Activated naive CD8-positive, alpha-beta T cell treated with anti-CD3 and anti-CD28 coated beads, Interleukin-2, amount 50 U/mL, for 24 hours (primary cell): ENCODE results near the gene ATXN1L.
A peak's percentile ranks its signal among the peaks of the same experiment; 100 is the strongest.
"Not testable (repeated sequence)": the region's sequence is repeated elsewhere in the genome, so short reads cannot be mapped to it uniquely, and the experiment has no call there.

Experiments
- ATAC-seq: fragments of 150-1000 bp; cut with Tn5 transposase; one replicate; pipeline ENCODE4 v1.10.0; 2021
- DNase-seq: peaks from one replicate; pipeline ENCODE4 v3.0.0; 2021
- H3K27ac Mint-ChIP-seq: one replicate; pipeline ENCODE4 v1.8.0; 2021; ENCODE audit warnings: mild to moderate bottlenecking, mixed read lengths
- H3K27me3 Mint-ChIP-seq: one replicate; pipeline ENCODE4 v1.8.0; 2021; ENCODE audit warnings: mixed read lengths
- H3K36me3 Mint-ChIP-seq: one replicate; pipeline ENCODE4 v1.8.0; 2021; ENCODE audit warnings: low read depth, mixed read lengths
- H3K4me1 Mint-ChIP-seq: one replicate; pipeline ENCODE4 v1.8.0; 2021; ENCODE audit warnings: mixed read lengths
- H3K4me3 Mint-ChIP-seq: one replicate; pipeline ENCODE4 v1.8.0; 2021; ENCODE audit warnings: mild to moderate bottlenecking, moderate library complexity, mixed read lengths
- H3K9me3 Mint-ChIP-seq: one replicate; pipeline ENCODE4 v1.8.0; 2021; ENCODE audit warnings: mixed read lengths

Gene ATXN1L, protein sequence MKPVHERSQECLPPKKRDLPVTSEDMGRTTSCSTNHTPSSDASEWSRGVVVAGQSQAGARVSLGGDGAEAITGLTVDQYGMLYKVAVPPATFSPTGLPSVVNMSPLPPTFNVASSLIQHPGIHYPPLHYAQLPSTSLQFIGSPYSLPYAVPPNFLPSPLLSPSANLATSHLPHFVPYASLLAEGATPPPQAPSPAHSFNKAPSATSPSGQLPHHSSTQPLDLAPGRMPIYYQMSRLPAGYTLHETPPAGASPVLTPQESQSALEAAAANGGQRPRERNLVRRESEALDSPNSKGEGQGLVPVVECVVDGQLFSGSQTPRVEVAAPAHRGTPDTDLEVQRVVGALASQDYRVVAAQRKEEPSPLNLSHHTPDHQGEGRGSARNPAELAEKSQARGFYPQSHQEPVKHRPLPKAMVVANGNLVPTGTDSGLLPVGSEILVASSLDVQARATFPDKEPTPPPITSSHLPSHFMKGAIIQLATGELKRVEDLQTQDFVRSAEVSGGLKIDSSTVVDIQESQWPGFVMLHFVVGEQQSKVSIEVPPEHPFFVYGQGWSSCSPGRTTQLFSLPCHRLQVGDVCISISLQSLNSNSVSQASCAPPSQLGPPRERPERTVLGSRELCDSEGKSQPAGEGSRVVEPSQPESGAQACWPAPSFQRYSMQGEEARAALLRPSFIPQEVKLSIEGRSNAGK

DNA sequence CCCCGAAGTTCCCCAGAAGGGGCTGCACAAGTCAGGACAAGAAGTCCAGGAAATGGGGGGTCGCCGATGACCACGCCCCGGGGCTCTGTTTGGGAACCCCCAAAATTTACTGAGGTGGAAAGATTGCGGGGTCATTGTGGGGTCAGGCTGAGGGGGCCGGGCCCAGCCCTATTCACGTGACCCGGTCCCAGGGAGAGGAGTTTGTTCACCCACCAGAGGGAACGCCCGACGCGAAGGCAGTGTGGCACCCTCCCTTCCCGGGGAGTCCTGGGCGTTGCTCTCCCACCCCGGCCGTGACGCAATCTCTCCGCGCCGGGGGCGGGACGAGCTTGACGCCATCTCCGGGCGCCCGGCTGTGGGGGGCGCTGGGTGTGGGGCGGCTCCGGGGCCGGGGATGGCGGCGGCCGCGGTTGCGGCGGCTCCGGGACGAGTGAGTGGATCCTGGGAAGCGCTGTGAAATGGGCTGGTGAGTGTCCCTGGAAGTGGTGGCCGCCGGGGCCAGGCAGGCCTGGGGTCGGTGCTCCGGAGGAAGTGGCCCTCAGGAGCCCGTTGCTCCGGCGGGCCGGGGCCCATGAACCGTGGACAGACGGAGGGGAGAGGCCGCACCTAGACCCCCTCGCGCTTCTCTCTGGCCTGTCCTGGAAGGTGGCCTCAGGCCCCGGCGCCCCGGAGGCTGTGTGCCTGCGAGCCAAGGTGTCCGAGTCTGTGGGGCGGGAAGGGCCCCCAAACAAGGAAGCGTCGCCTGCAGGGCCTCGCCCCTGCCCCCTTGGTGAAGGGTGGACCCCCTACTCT is at the start of gene ATXN1L:
TSS of gene ATXN1L (plus strand) at position 338 of the 792 bp plus-strand sequence. CDS start 3,765 bp downstream, outside the sequence.
- H3K4me3 Mint-ChIP-seq: peak within 1 kb of the TSS; percentile 90
- peaks cover 33% of the 10 kb centered on the region for H3K4me1 Mint-ChIP-seq
- DNase-seq: peak; percentile 96
- H3K27ac Mint-ChIP-seq: peak within 1 kb of the TSS; percentile 94
- peaks cover 17% of the 10 kb centered on the region for H3K36me3 Mint-ChIP-seq
- H3K27me3 Mint-ChIP-seq: no peaks in the 10 kb centered on the region
- ATAC-seq: peak; percentile 96
- no peaks in the 10 kb centered on the region for H3K9me3 Mint-ChIP-seq

DNA sequence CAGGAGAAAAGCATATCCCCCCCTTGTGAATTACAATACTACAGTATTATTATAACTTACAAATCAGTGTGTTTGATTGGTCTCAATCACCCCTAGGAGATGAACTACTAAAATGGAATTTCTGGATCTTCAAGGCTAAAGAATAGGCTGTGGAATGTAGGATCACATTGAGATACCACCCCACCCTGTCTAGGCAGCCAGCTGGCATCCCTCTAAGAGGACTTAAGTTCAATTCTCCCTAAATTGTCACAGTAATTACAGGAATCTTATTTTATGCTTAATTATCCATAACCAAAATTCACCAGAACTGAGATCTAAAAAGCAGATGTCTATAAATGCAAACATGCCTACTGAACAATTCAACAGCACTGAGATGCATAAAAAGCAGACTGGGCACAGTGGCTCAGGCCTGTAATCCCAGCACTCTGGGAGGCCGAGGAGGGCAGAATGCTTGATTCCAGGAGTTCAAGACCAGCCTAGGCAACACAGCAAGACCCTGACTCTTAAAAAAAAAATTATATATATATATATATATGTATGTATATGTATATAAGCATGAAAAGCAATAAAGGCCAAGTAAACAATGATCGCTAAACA is 49.2 kb upstream of the ATXN1L start:
- Mint-ChIP-seq H3K4me1 (peaks cover 48% of the 10 kb centered on the region), H3K36me3 (peaks cover 10% of the 10 kb centered on the region), H3K27ac (no peak overlapping the region), H3K9me3 (no peaks in the 10 kb centered on the region), H3K4me3 (no peak overlapping the region), H3K27me3 (no peaks in the 10 kb centered on the region)
- DNase-seq (no peak), ATAC-seq (no peak)

DNA sequence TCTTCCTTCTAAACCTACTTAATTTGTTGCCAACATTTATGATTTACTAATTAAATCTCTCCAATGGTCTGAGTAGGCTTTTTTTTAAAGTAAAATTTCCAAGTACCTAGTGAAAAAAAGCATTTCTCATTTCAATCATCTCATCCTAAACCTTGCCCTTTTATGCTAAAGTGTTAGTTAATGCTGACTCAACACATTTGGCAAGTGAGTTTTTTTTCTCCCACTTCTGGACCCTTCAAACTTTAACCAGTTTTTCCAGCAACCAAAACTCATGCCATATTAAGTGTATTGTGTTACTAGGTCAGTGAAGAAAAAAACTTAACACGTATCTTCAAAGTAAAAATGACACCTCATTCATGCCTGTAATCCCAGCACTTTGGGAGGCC is 42.5 kb upstream of the ATXN1L start:
- Mint-ChIP-seq H3K36me3 (peaks cover 12% of the 10 kb centered on the region), H3K27ac (no peak overlapping the region), H3K9me3 (no peaks in the 10 kb centered on the region), H3K4me1 (peaks cover 28% of the 10 kb centered on the region), H3K4me3 (no peak overlapping the region), H3K27me3 (no peaks in the 10 kb centered on the region)
- DNase-seq (no peak), ATAC-seq (no peak)

DNA sequence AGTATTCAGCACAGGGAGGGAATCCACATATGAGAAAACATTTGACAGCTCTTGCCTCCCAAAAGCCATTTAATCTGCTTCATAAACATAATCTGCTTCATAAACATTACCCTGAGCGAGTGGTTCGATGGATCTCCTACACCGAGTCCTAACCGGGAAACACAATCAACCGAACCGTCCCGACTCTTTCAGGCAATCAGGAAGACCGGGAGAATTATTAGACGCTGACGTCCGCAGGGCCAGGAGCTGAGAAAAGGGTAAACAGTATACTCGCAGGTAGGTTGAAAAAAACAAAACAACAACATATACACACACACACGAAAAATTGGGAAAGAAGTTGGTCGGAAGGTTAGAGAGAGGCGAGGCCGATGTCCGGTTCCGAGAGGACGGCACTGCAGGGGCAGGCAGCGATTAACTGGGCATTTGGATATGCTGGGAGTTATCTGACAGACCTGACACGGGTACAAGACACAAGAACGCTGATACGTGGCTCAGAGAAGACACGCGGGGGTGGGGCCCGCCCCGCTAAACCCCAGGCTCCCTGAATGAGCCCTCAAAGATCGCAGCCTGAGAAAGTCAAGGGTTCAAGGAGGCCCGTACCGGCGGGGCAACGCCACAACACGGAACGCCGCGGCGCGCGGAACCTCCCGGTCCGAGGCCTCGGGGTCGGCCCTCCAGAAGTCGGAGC is 37.7 kb upstream of the ATXN1L start:
- Mint-ChIP-seq H3K36me3 (peaks cover 9% of the 10 kb centered on the region), H3K4me1 (peaks cover 42% of the 10 kb centered on the region), H3K9me3 (no peaks in the 10 kb centered on the region), H3K27me3 (no peaks in the 10 kb centered on the region), H3K4me3 (peak overlapping the region; percentile 94), H3K27ac (peak overlapping the region; percentile 100)
- DNase-seq (peak; percentile 56), ATAC-seq (peak; percentile 41)

DNA sequence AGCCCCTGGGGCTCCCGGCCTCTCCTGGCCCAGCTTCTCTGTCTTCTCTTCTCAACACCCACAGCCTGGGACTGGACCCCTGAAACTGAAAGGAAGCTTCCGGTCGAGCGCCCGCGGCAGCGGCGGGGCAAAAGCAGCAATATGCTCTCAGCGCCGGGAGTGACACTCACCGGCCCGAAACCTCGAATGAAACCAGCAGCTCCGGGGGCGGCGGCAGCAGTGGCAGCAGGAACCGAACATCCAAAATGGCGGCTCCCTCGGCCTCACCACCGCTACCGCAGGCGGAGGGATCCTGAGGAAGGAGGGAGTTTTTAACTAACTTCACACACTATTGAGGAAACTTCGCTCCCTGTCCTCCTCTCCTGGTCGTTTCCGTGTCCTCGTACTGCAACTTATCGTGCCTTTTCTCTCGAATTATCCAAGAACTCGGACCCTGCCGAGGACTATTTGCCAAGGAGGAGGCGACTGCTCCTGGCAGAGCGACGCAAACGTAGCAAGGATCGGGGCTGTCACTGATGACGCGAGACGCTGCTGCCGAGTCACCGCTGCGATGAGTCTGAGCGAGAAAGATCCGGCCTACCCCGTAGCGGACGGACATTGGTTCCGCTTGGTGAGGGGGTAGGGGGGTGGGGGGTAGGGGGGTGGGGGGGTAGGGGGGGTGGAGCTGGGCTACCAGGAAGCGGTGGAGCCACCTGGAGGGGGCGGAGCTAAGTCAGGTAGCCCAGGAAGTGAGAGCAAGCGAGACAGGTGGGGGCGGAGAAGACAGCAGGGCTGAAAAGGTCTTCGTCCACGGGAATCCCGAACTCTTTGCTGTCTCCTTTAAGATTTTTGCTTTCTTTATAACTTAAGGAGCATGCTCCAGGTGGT is 37.0 kb upstream of the ATXN1L start, which contains the start of gene AP1G1:
TSS of gene AP1G1 (minus strand) at position 242 of the 867 bp plus-strand sequence. CDS start 19,355 bp downstream, outside the sequence.
- H3K36me3 Mint-ChIP-seq: peaks cover 5% of the 10 kb centered on the region
- ATAC-seq: peak; percentile 98
- peak within 1 kb of the TSS; percentile 100 for H3K27ac Mint-ChIP-seq
- no peaks in the 10 kb centered on the region for H3K9me3 Mint-ChIP-seq
- DNase-seq: peak; percentile 89
- H3K4me1 Mint-ChIP-seq: peaks cover 37% of the 10 kb centered on the region
- H3K27me3 Mint-ChIP-seq: no peaks in the 10 kb centered on the region
- H3K4me3 Mint-ChIP-seq: peak within 1 kb of the TSS; percentile 94

DNA sequence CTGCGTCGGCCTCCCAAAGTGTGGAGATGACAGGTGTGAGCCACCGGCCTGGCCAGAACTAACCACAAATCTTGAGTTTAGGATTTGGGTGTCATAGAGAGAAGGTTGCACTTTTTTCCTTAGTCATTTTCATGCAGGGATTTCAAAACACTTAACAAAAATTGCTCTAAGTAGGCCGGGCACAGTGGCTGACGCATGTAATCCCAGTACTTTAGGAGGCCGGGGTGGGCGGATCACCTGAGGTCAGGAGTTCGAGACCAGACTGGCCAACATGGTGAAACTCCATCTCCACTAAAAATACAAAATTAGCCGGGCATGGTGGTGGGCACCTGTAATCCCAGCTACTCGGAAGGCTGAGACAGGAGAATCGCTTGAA is 35.6 kb upstream of the ATXN1L start:
- Mint-ChIP-seq H3K4me1 (peaks cover 34% of the 10 kb centered on the region), H3K4me3 (peak overlapping the region; percentile 94)
- not testable (repeated sequence) for H3K9me3 Mint-ChIP-seq, ATAC-seq, DNase-seq, H3K36me3 Mint-ChIP-seq, H3K27ac Mint-ChIP-seq, H3K27me3 Mint-ChIP-seq

DNA sequence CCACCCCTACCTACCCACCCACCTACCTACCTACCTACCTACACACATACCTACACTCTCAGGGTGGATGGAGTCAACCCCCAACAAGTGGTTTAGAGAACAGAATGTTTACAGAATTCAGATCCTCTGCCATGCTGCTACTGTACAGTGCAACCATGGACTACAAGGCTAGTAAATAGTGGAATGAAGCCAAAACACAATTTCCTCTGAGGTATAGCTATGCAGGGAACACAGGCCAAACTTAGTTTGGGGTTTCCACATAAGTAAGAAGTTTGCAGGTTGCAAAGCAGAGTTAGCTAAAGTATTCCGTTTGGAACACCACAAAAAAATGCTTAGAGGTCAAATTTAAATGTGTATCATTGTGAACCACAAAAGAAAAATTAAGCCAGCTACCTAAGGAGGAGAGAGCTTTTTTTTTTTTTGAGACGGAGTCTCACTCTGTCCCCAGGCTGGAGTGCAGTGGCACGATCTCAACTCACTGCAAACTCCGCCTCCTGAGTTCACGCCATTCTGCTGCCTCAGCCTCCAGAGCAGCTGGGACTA is 34.4 kb upstream of the ATXN1L start:
- peaks cover 7% of the 10 kb centered on the region for H3K36me3 Mint-ChIP-seq
- H3K4me1 Mint-ChIP-seq: peaks cover 30% of the 10 kb centered on the region
- H3K9me3 Mint-ChIP-seq: no peaks in the 10 kb centered on the region
- ATAC-seq (no peak), DNase-seq (no peak)
- H3K4me3 Mint-ChIP-seq: no peak overlapping the region
- H3K27ac Mint-ChIP-seq: no peak overlapping the region
- H3K27me3 Mint-ChIP-seq: no peaks in the 10 kb centered on the region

DNA sequence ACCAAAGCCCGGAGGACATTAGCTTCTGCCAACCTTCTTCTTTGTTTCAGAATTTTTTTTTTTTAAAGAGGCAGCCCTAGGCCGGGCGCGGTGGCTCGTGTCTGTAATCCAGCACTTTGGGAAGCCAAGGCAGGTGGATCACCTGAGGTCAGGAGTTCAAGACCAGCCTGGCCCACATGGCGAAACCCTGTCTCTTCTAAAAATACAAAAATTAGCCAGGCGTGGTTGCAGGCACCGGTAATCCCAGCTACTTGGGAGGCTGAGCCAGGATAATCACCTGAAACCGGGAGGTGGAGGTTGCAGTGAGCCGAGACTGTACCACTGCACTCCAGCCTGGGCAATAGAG is 28.6 kb upstream of the ATXN1L start:
- not testable (repeated sequence) for ATAC-seq
- H3K27ac Mint-ChIP-seq: peak overlapping the region; percentile 57

DNA sequence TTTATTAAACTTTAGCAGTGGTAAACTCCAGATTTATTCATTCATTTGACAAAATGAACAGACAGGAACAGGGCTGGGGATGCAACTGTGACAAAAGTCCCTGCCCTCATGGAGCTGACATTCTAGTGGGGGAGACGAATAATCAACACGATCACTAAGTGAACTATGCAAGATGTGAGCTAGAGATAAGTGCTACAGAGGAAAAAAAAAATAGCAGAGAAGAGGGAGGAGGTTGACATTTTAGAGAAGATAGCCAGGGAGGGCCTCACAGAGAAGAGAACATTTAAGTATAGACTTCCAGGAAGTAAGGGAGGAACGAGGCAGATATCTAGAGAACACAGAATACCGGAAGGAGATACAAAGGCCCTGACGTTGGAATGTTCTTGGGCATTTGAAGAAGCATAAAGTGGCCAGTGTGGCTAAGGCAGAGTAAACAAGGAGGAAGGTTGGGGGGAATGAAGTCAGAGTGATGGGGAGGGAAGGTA is 19.2 kb upstream of the ATXN1L start:
- no peaks in the 10 kb centered on the region for H3K27me3 Mint-ChIP-seq
- DNase-seq: no peak
- H3K9me3 Mint-ChIP-seq: no peaks in the 10 kb centered on the region
- H3K4me3 Mint-ChIP-seq: no peak overlapping the region
- H3K4me1 Mint-ChIP-seq: no peaks in the 10 kb centered on the region
- ATAC-seq: no peak
- H3K27ac Mint-ChIP-seq: no peak overlapping the region
- peaks cover 3% of the 10 kb centered on the region for H3K36me3 Mint-ChIP-seq

More for the DNA sequence above, 28.6 kb upstream of the ATXN1L start:
- not testable (repeated sequence) for H3K27me3 Mint-ChIP-seq, DNase-seq, H3K4me3 Mint-ChIP-seq, H3K36me3 Mint-ChIP-seq, H3K9me3 Mint-ChIP-seq
- H3K4me1 Mint-ChIP-seq: peaks cover 14% of the 10 kb centered on the region

DNA sequence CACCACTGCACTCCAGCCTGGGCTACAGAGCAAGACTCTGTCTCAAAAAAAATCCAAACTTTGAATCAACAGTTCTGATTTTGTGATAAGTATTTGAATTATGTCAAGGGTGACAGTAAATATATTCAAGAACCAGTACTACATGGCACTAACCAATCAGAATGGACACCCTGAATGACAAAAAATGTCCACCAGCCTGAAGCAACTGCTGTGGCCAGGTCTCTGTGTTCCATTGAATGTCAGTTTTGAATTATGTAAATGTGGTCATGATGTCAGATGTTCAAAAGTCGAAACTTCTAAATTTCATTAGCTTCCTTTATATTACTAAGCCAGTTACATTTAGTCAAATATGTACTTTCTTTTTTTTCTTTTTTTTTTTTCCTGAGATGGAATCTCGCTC is 15.4 kb upstream of the ATXN1L start:
- no peak overlapping the region for H3K27ac Mint-ChIP-seq
- no peaks in the 10 kb centered on the region for H3K4me1 Mint-ChIP-seq
- no peak for DNase-seq
- no peaks in the 10 kb centered on the region for H3K9me3 Mint-ChIP-seq
- ATAC-seq: no peak
- no peak overlapping the region for H3K4me3 Mint-ChIP-seq
- H3K27me3 Mint-ChIP-seq: no peaks in the 10 kb centered on the region
- peaks cover 3% of the 10 kb centered on the region for H3K36me3 Mint-ChIP-seq

DNA sequence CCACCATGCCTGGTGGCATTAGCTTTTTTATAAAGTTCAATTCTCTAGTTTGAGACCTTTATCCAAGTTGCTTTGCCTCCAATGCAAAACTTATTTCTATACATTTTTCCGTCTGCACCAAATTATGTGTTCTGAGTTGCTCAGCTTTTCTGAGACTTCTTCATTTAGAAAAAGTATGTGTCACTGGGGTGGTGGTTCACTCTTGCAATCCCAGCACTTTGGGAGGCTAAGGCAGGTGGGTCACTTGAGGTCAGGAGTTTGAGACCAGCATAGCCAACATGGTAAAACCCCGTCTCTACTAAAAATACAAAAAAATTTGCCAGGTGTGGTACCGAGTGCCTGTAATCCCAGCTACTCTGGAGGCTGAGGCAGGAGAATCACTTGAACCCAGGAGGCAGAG is 14.1 kb upstream of the ATXN1L start:
- H3K4me1 Mint-ChIP-seq, H3K27ac Mint-ChIP-seq, ATAC-seq, H3K4me3 Mint-ChIP-seq, H3K36me3 Mint-ChIP-seq, H3K9me3 Mint-ChIP-seq, DNase-seq, H3K27me3 Mint-ChIP-seq: not testable (repeated sequence)

DNA sequence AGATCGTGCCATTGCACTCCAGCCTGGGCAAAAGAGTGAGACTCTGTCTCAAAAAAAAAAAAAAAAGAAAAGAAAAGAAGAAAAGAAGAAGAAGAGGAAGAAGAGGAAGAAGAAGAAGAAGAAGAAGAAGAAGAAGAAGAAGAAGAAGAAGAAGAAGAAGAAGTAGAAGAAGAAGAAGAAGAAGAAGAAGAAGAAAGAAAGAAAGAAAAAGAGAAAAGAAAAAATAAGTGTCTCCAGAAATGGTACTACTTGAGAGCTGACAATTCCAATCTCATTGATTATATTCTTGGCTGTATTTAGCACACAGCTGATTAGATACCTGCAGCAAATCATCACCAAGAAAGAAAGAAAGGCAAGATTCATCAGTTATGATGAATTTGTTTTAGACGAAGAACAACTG is 13.7 kb upstream of the ATXN1L start:
- H3K4me3 Mint-ChIP-seq, ATAC-seq, DNase-seq, H3K4me1 Mint-ChIP-seq, H3K27me3 Mint-ChIP-seq, H3K27ac Mint-ChIP-seq, H3K9me3 Mint-ChIP-seq, H3K36me3 Mint-ChIP-seq: not testable (repeated sequence)

DNA sequence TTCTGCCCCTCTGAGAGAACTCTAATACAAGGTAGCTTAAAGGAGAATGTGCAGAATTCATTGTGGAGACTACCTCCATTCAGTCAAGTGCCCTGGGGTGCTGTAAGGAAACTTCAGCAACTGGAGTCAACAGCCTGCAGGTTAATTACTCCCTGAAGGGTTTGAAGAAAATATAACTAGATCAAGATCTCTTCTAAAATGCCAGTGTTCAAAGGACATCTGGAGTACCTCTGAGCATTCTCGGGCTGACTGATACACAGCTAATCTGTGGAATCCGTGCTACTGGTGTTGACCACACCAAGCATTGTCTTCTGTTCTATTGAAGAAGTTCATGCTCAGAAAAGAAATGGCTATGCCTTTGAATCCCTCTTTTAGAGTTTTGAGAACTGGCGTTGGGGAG is 11.5 kb upstream of the ATXN1L start:
- Mint-ChIP-seq H3K36me3 (no peaks in the 10 kb centered on the region), H3K27ac (no peak overlapping the region), H3K4me1 (no peaks in the 10 kb centered on the region), H3K9me3 (no peaks in the 10 kb centered on the region), H3K4me3 (no peak overlapping the region), H3K27me3 (no peaks in the 10 kb centered on the region)
- no peak for ATAC-seq
- DNase-seq: no peak
